GM19395 (cell line): ENCODE results near the gene LMAN1L.

Experiments
- ATAC-seq: cut with Tn5 transposase; IDR thresholded peaks from one replicate; pipeline ENCODE4 v1.9.1; 2021; ENCODE audit warnings: mild to moderate bottlenecking, moderate library complexity; ENCODE audit not compliant: unreplicated experiment

LMAN1L gene

GRCh38 chr15:74833376-74834107 lies 20.9 kb downstream of the LMAN1L start:
- ATAC-seq = no peak

GRCh38 chr15:74835312-74835823 lies 22.7 kb downstream of the LMAN1L start:
- no peak for ATAC-seq

GRCh38 chr15:74836846-74837245 lies 24.2 kb downstream of the LMAN1L start:
- ATAC-seq = no peak

- ATAC-seq = no peak
Measured at GRCh38 chr15:74837482-74838136, 25.0 kb downstream of the LMAN1L start.

- no peak for ATAC-seq
Measured at GRCh38 chr15:74838137-74838516, 25.5 kb downstream of the LMAN1L start.

- no peak for ATAC-seq
Measured at GRCh38 chr15:74838746-74839525, 26.3 kb downstream of the LMAN1L start.

GRCh38 chr15:74839526-74840395 lies 27.1 kb downstream of the LMAN1L start:
- ATAC-seq = no peak

- ATAC-seq = no peak
Measured at GRCh38 chr15:74840851-74841775, 28.5 kb downstream of the LMAN1L start.

- ATAC-seq = no peak
Measured at GRCh38 chr15:74841891-74842373, 29.3 kb downstream of the LMAN1L start.

- ATAC-seq = peak; percentile 75
Measured at GRCh38 chr15:74842581-74843444, 30.2 kb downstream of the LMAN1L start, which contains the start of gene ULK3. Gene ULK3 (minus strand): TSS chr15:74843156. CDS start chr15:74843105, 51 bp downstream.

- no peak for ATAC-seq
Measured at GRCh38 chr15:74843445-74843828, 30.8 kb downstream of the LMAN1L start.

- ATAC-seq = no peak
Measured at GRCh38 chr15:74843891-74844299, 31.3 kb downstream of the LMAN1L start.

GRCh38 chr15:74844319-74845207 lies 31.9 kb downstream of the LMAN1L start:
- ATAC-seq = no peak

GRCh38 chr15:74845208-74845568 lies 32.6 kb downstream of the LMAN1L start:
- ATAC-seq = no peak

- no peak for ATAC-seq
Measured at GRCh38 chr15:74845581-74845980, 32.9 kb downstream of the LMAN1L start.

- ATAC-seq = no peak
Measured at GRCh38 chr15:74847432-74847831, 34.8 kb downstream of the LMAN1L start.

- ATAC-seq = no peak
Measured at GRCh38 chr15:74850393-74850792, 37.8 kb downstream of the LMAN1L start.
